IMR-90 (cell line): ENCODE measurements around the gene NRARP. TPM values are rescaled to one million over a fixed set of nuclear protein-coding genes. Genes with fewer than 3 reads are reported as not detected.
A peak's percentile ranks its signal among the peaks of the same experiment; 100 is the strongest.

Source experiments
- ATAC-seq: fragments of 200-7000 bp; cut with Tn5 transposase; 2 replicates; pipeline ENCODE4 v1.9.1; 2020; ENCODE audit warnings: low read depth, mild to moderate bottlenecking, moderate library complexity
- BruUV-seq: library from RNA; stranded (reverse); fragments of 400-500 nt; replicated peaks from 2 replicates; lab custom pipeline; 2021; lab: Mats Ljungman, UMichigan
- CTCF ChIA-PET: fragments of 300-600 bp; formaldehyde crosslinking; extraction: SDS; loops from one replicate; lab custom pipeline; 2021; ENCODE audit warnings: antibody characterized with exemption; lab: Yijun Ruan, JAX
- POLR2A ChIA-PET: fragments of 300-600 bp; sonication (Branson Sonifier 250); formaldehyde crosslinking; loops from one replicate; lab custom pipeline; 2022; ENCODE audit warnings: antibody characterized with exemption; ENCODE audit not compliant: unreplicated experiment; lab: Charles Lee
- DNase-seq: peaks from one replicate; pipeline ENCODE4 v3.0.0; 2013
- H2AFZ ChIP-seq: replicated peaks from 2 replicates; pipeline ENCODE3; 2013; ENCODE audit warnings: low read length, mild to moderate bottlenecking; ENCODE audit not compliant: poor library complexity
- H2AK5ac ChIP-seq: 2 replicates; pipeline ENCODE4 v1.6.1; 2013; ENCODE audit warnings: low read depth, low read length, inconsistent platforms
- H2AK9ac ChIP-seq: replicated peaks from 2 replicates; pipeline ENCODE3; 2013; ENCODE audit warnings: mild to moderate bottlenecking, low read depth, low read length, moderate library complexity; ENCODE audit not compliant: poor library complexity
- H2BK120ac ChIP-seq: 2 replicates; pipeline ENCODE4 v1.6.1; 2013; ENCODE audit warnings: low read depth, low read length, inconsistent platforms
- H2BK15ac ChIP-seq: 3 replicates; pipeline ENCODE4 v1.6.1; 2013; ENCODE audit warnings: low read depth, low read length, inconsistent platforms
- H2BK20ac ChIP-seq: 2 replicates; pipeline ENCODE4 v1.6.1; 2013; ENCODE audit warnings: low read depth, mild to moderate bottlenecking, inconsistent platforms, low read length, moderate library complexity
- H2BK5ac ChIP-seq: 2 replicates; pipeline ENCODE4 v1.6.1; 2013; ENCODE audit warnings: mild to moderate bottlenecking, low read depth, low read length, inconsistent platforms; ENCODE audit not compliant: poor library complexity, severe bottlenecking
- H3K14ac ChIP-seq: replicated peaks from 2 replicates; pipeline ENCODE4 v1.6.1; 2013; ENCODE audit warnings: low read depth, low read length, inconsistent platforms
- H3K18ac ChIP-seq: 2 replicates; pipeline ENCODE4 v1.6.1; 2013; ENCODE audit warnings: low read depth, low read length, control low read depth
- H3K23ac ChIP-seq: 2 replicates; pipeline ENCODE4 v1.6.1; 2013; ENCODE audit warnings: low read depth, low read length, inconsistent platforms
- H3K27ac ChIP-seq: 2 replicates; pipeline ENCODE4 v1.5.1; 2013; ENCODE audit warnings: mild to moderate bottlenecking, control low read depth, low read length; ENCODE audit not compliant: insufficient read depth
- H3K27me3 ChIP-seq: 2 replicates; pipeline ENCODE4 v1.6.1; 2013; ENCODE audit warnings: low read length; ENCODE audit not compliant: control insufficient read depth, insufficient read depth
- H3K36me3 ChIP-seq: 2 replicates; pipeline ENCODE4 v1.6.1; 2013; ENCODE audit warnings: low read length, mixed read lengths; ENCODE audit not compliant: control insufficient read depth, insufficient read depth
- H3K4ac ChIP-seq: 2 replicates; pipeline ENCODE4 v1.6.1; 2013; ENCODE audit warnings: low read depth, low read length, inconsistent platforms
- H3K4me1 ChIP-seq: 2 replicates; pipeline ENCODE4 v1.6.1; 2013; ENCODE audit warnings: low read length, mixed read lengths; ENCODE audit not compliant: control insufficient read depth, insufficient read depth
- H3K4me2 ChIP-seq: 2 replicates; pipeline ENCODE4 v1.6.1; 2013; ENCODE audit warnings: low read depth, mild to moderate bottlenecking, control low read depth, low read length, moderate library complexity
- H3K4me3 ChIP-seq: 2 replicates; pipeline ENCODE4 v1.5.1; 2013; ENCODE audit warnings: low read depth, mild to moderate bottlenecking, control low read depth, low read length, moderate library complexity; ENCODE audit not compliant: insufficient read depth
- H3K56ac ChIP-seq: 2 replicates; pipeline ENCODE4 v1.6.1; 2013; ENCODE audit warnings: low read length, inconsistent platforms; ENCODE audit not compliant: insufficient read depth; ENCODE audit errors: extremely low read depth
- H3K79me1 ChIP-seq, 2 experiments: 2 replicates each; pipeline ENCODE4 v1.6.1; 2013; ENCODE audit warnings: low read length in 2 of 2, inconsistent platforms in 1 of 2, low read depth in 1 of 2
- H3K9ac ChIP-seq: 2 replicates; pipeline ENCODE4 v1.6.1; 2013; ENCODE audit warnings: low read depth, low read length, control low read depth
- H3K9me1 ChIP-seq: 2 replicates; pipeline ENCODE4 v1.6.1; 2013; ENCODE audit warnings: low read length, inconsistent platforms; ENCODE audit not compliant: insufficient read depth
- H3K9me3 ChIP-seq: 2 replicates; pipeline ENCODE4 v1.6.1; 2013; ENCODE audit warnings: low read length; ENCODE audit not compliant: control insufficient read depth, insufficient read depth
- H4K20me1 ChIP-seq: 2 replicates; pipeline ENCODE4 v1.6.1; 2013; ENCODE audit warnings: low read length, inconsistent platforms; ENCODE audit not compliant: insufficient read depth
- H4K5ac ChIP-seq: 2 replicates; pipeline ENCODE4 v1.6.1; 2013; ENCODE audit warnings: mild to moderate bottlenecking, low read depth, low read length, control low read depth
- H4K8ac ChIP-seq, 2 experiments: 2 replicates each; pipeline ENCODE4 v1.6.1; 2013; ENCODE audit warnings: low read depth in 2 of 2, low read length in 2 of 2, control low read depth in 1 of 2, inconsistent platforms in 1 of 2
- H4K91ac ChIP-seq: 2 replicates; pipeline ENCODE4 v1.6.1; 2013; ENCODE audit warnings: low read depth, low read length, inconsistent platforms; ENCODE audit not compliant: insufficient read depth
- CEBPB ChIP-seq: IDR thresholded peaks from 2 replicates; pipeline ENCODE4 v1.6.1; 2012; ENCODE audit warnings: low read depth, low read length, improper control_type of control experiment
- MAFK ChIP-seq: IDR thresholded peaks from 2 replicates; pipeline ENCODE4 v1.6.1; 2012; ENCODE audit warnings: low read depth, low read length, improper control_type of control experiment
- WGBS, 2 experiments: methylation state at CpG; one replicate each; pipeline versions ENCODE4 v1.1.5 to v1.1.7; 2013; ENCODE audit warnings: missing lambda C conversion rate in 2 of 2; ENCODE audit not compliant: insufficient read length in 1 of 2; ENCODE audit errors: extremely low coverage in 2 of 2; 5-methylcytosine and 5-hydroxymethylcytosine counted together
- dilution Hi-C: fragments of 300-500 bp; cut with HindIII; formaldehyde crosslinking; loops from one replicate; pipeline ENCODE4 v1.14.3; 2018; ENCODE audit warnings: low sequenced_read_pairs; ENCODE audit not compliant: unreplicated experiment
- in situ Hi-C: fragments of 300-500 bp; cut with MboI; formaldehyde crosslinking; loops from 3 replicates; pipeline ENCODE4 v1.14.3; 2019; ENCODE audit warnings: low sequenced_read_pairs, inconsistent platforms, mixed read lengths
- intact Hi-C: fragments of 100-400 bp; cut with micrococcal nuclease; formaldehyde crosslinking; loops from 2 replicates; pipeline ENCODE4 v1.10.0; 2022
- polyA plus RNA-seq, 3 experiments: library from polyadenylated mRNA; depleted of rRNA; stranded (reverse); fragments of >200 nt; gene quantifications; 2 replicates each; pipeline ENCODE4 v1.2.3, GENCODE V29; 2012; ENCODE audit warnings: low replicate concordance in 1 of 3
- total RNA-seq: library from RNA; depleted of rRNA; stranded (reverse); fragments of >200 nt; gene quantifications from 2 replicates; pipeline ENCODE4 v1.2.3, GENCODE V29; 2012

The NRARP gene
- total and polyA plus RNA-seq, 2 of the 4 experiments (the other 2 are of a cell fraction) = 0.15 TPM; not detected in 1

DNA sequence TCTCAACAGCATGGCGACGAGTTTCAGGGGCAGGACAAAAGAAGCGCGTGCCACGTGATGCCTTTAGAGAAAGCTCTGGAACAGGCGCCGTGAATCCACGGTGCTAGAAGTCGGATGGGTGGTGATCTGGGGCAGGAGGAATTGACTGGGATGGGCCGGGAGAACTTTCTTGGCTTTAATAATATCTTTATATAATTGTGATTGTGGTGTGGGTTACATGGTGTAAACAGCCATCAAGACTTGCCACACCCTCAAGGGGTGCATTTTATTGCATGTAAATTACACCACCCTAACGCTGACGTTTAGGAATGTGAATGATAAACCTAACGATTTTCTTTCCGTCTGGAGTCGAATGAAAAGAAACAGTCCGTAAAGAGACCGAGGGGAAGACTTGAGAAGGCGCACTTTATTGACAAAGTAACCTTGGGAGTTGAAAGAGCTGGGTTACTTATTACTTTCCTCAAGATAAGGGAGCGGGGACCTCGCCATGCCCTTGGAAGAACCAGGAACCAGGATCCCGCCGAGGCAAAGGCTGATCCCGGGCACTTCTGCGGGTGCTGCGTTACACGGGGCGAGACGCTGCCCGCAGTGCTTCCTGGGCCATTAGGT is 8.5 kb downstream of the NRARP start:
- Histone ChIP-seq H3K14ac (no peak overlapping the region), H3K4me1 (no peaks in the 10 kb centered on the region), H3K79me1 (no peaks in the 10 kb centered on the region), H3K36me3 (no peaks in the 10 kb centered on the region), H2BK120ac (no peak overlapping the region), H3K23ac (no peak overlapping the region), H3K18ac (no peak overlapping the region), H3K9ac (no peak overlapping the region), H3K27ac (no peak overlapping the region), H3K4me2 (no peak overlapping the region), H4K8ac (peak overlapping the region in 1 of 2 experiments; percentile 34; a peak in 1 of 4 replicates), H3K4ac (no peak overlapping the region), H2AK5ac (no peak overlapping the region), H3K9me1 (no peaks in the 10 kb centered on the region), H2BK20ac (no peak overlapping the region; the same call in 1 of the 2 replicates), H2AK9ac (no peak overlapping the region), H4K20me1 (no peaks in the 10 kb centered on the region), H4K91ac (no peak overlapping the region), H4K5ac (no peak overlapping the region), H2BK15ac (no peak overlapping the region), H3K27me3 (peaks cover 21% of the 10 kb centered on the region), H3K56ac (no peak overlapping the region), H3K4me3 (no peak overlapping the region), H2AFZ (peak overlapping the region; percentile 75), H3K9me3 (peaks cover 5% of the 10 kb centered on the region; the same call in 1 of the 2 replicates), H2BK5ac (no peak overlapping the region)
- in situ Hi-C loops (loop anchor here (5.0 kb wide), 2 partner anchors 109 to 234 kb away; no protein-coding TSS in a partner anchor), dilution Hi-C loops (no loop called here), intact Hi-C loops (loop anchor here (2.0 to 5.0 kb wide), 2 partner anchors 151 to 234 kb away; no protein-coding TSS in a partner anchor)
- CTCF ChIA-PET = no interaction called here
- no peak for ATAC-seq
- TF ChIP-seq CEBPB (peak; percentile 1; the same call in 1 of the 2 replicates), MAFK (no peak)
- POLR2A ChIA-PET = no interaction called here
- 35% methylated on average over 4 of the region's 29 CpGs; no CpG with 5 or more reads in 1 of the 2 experiments for WGBS, 2 experiments
- DNase-seq = no peak
- no TSS peak for BruUV-seq
